ENCODE data around the gene IP6K3.

Gene IP6K3

GRCh38 chr6:33787346-33787953 lies 40.7 kb upstream of the IP6K3 start:
- Histone ChIP-seq H3K4me1 (peaks cover 57% of the 10 kb centered on the region), H3K9ac (peak overlapping the region; percentile 99), H3K9me3 (no peaks in the 10 kb centered on the region), H3K4me3 (peak overlapping the region; percentile 96), H3K36me3 (peaks cover 44% of the 10 kb centered on the region), H3K4me2 (peak overlapping the region; percentile 83), H4K20me1 (peaks cover 57% of the 10 kb centered on the region), H3K27me3 (no peaks in the 10 kb centered on the region), H3K27ac (0 out of 2 replicates have a peak overlapping the region, but pooled peaks have one; percentile 98)
- TF ChIP-seq Cebpa-rat (IDR thresholded peaks at IDR 0.05) = no peak

GRCh38 chr6:33786736-33787135 lies 40.0 kb upstream of the IP6K3 start:
- Histone ChIP-seq H3K9me3 (no peaks in the 10 kb centered on the region), H3K4me3 (no peak overlapping the region), H3K27me3 (no peaks in the 10 kb centered on the region), H4K20me1 (peaks cover 64% of the 10 kb centered on the region), H3K4me2 (peak overlapping the region; percentile 83), H3K36me3 (peaks cover 51% of the 10 kb centered on the region), H3K4me1 (peaks cover 64% of the 10 kb centered on the region), H3K9ac (peak overlapping the region; percentile 99), H3K27ac (no peak overlapping the region)
- no peak for TF ChIP-seq Cebpa-rat (IDR thresholded peaks at IDR 0.05)

GRCh38 chr6:33785778-33786177 lies 39.1 kb upstream of the IP6K3 start:
- H3K4me1 ChIP-seq = peaks cover 64% of the 10 kb centered on the region
- no peaks in the 10 kb centered on the region for H3K9me3 ChIP-seq
- H3K4me3 ChIP-seq = no peak overlapping the region
- peaks cover 74% of the 10 kb centered on the region for H4K20me1 ChIP-seq
- no peak for TF ChIP-seq Cebpa-rat (IDR thresholded peaks at IDR 0.05)
- no peaks in the 10 kb centered on the region for H3K27me3 ChIP-seq
- peak overlapping the region; percentile 83 for H3K4me2 ChIP-seq
- H3K27ac ChIP-seq = no peak overlapping the region
- peak overlapping the region; percentile 99 for H3K9ac ChIP-seq
- peaks cover 60% of the 10 kb centered on the region for H3K36me3 ChIP-seq

- peak overlapping the region; percentile 99; the same call in 1 of the 2 replicates for H3K9ac ChIP-seq
- no peak for TF ChIP-seq Cebpa-rat (IDR thresholded peaks at IDR 0.05)
- no peaks in the 10 kb centered on the region for H3K27me3 ChIP-seq
- H3K27ac ChIP-seq = no peak overlapping the region
- H3K4me1 ChIP-seq = peaks cover 70% of the 10 kb centered on the region
- peaks cover 70% of the 10 kb centered on the region for H3K36me3 ChIP-seq
- H3K4me2 ChIP-seq = 0 out of 2 replicates have a peak overlapping the region, but pooled peaks have one; percentile 83
- no peak overlapping the region for H3K4me3 ChIP-seq
- H4K20me1 ChIP-seq = peaks cover 84% of the 10 kb centered on the region
- H3K9me3 ChIP-seq = no peaks in the 10 kb centered on the region
Observed at GRCh38 chr6:33784787-33785186, 38.1 kb upstream of the IP6K3 start.

GRCh38 chr6:33783781-33784520 lies 37.2 kb upstream of the IP6K3 start:
- Histone ChIP-seq H3K27me3 (no peaks in the 10 kb centered on the region), H3K4me1 (peaks cover 63% of the 10 kb centered on the region), H3K27ac (no peak overlapping the region), H3K9ac (no peak overlapping the region), H3K4me2 (no peak overlapping the region), H3K9me3 (no peaks in the 10 kb centered on the region), H4K20me1 (peaks cover 85% of the 10 kb centered on the region), H3K4me3 (no peak overlapping the region), H3K36me3 (peaks cover 78% of the 10 kb centered on the region)
- no peak for TF ChIP-seq Cebpa-rat (IDR thresholded peaks at IDR 0.05)

- no peak overlapping the region for H3K4me3 ChIP-seq
- no peaks in the 10 kb centered on the region for H3K9me3 ChIP-seq
- H4K20me1 ChIP-seq = peaks cover 77% of the 10 kb centered on the region
- no peaks in the 10 kb centered on the region for H3K27me3 ChIP-seq
- no peak overlapping the region for H3K9ac ChIP-seq
- peaks cover 92% of the 10 kb centered on the region for H3K36me3 ChIP-seq
- no peak for TF ChIP-seq Cebpa-rat (IDR thresholded peaks at IDR 0.05)
- H3K4me2 ChIP-seq = no peak overlapping the region
- no peak overlapping the region for H3K27ac ChIP-seq
- H3K4me1 ChIP-seq = peaks cover 60% of the 10 kb centered on the region
Observed at GRCh38 chr6:33782561-33782960, 35.9 kb upstream of the IP6K3 start.

GRCh38 chr6:33781131-33781975 lies 34.6 kb upstream of the IP6K3 start:
- Histone ChIP-seq H3K36me3 (peaks cover 99% of the 10 kb centered on the region), H3K4me1 (peaks cover 48% of the 10 kb centered on the region), H3K9ac (peak overlapping the region; percentile 32; the same call in 1 of the 2 replicates), H3K27ac (no peak overlapping the region), H3K27me3 (no peaks in the 10 kb centered on the region), H3K9me3 (no peaks in the 10 kb centered on the region), H4K20me1 (peaks cover 65% of the 10 kb centered on the region), H3K4me3 (no peak overlapping the region), H3K4me2 (peak overlapping the region; percentile 41; the same call in 1 of the 2 replicates)
- no peak for TF ChIP-seq Cebpa-rat (IDR thresholded peaks at IDR 0.05)

GRCh38 chr6:33779895-33780294 lies 33.2 kb upstream of the IP6K3 start:
- Histone ChIP-seq H3K9me3 (no peaks in the 10 kb centered on the region), H3K4me2 (peak overlapping the region; percentile 41), H3K36me3 (peaks cover 99% of the 10 kb centered on the region), H4K20me1 (peaks cover 62% of the 10 kb centered on the region), H3K27me3 (no peaks in the 10 kb centered on the region), H3K4me3 (no peak overlapping the region), H3K27ac (peak overlapping the region; percentile 23; the same call in 1 of the 2 replicates), H3K9ac (peak overlapping the region; percentile 35; the same call in 1 of the 2 replicates), H3K4me1 (peaks cover 33% of the 10 kb centered on the region)
- no peak for TF ChIP-seq Cebpa-rat (IDR thresholded peaks at IDR 0.05)

GRCh38 chr6:33779290-33779689 lies 32.6 kb upstream of the IP6K3 start:
- Histone ChIP-seq H3K27ac (no peak overlapping the region), H4K20me1 (peaks cover 62% of the 10 kb centered on the region), H3K9ac (no peak overlapping the region), H3K36me3 (peaks cover 100% of the 10 kb centered on the region), H3K4me3 (no peak overlapping the region), H3K9me3 (no peaks in the 10 kb centered on the region), H3K27me3 (no peaks in the 10 kb centered on the region), H3K4me1 (peaks cover 32% of the 10 kb centered on the region), H3K4me2 (no peak overlapping the region)
- TF ChIP-seq Cebpa-rat (IDR thresholded peaks at IDR 0.05) = no peak
